Gastrocnemius medialis (tissue), 4 donors: ENCODE results near the gene KIRREL3.

Experiments used
- CTCF ChIP-seq, 5 experiments: fragments of 450-650 bp in 3 of 5; fragments of 200-600 bp in 2 of 5; sonication (generic) in 2 of 5; IDR thresholded peaks in 4 of 5; conservative IDR thresholded peaks in 1 of 5; 1 replicate in 4 of 5; 2 replicates in 1 of 5; pipeline ENCODE4 v1.5.1; 2016 to 2019; ENCODE audit warnings: antibody characterized with exemption in 5 of 5, mild to moderate bottlenecking in 3 of 5, moderate library complexity in 3 of 5
- POLR2A ChIP-seq, 2 donors: fragments of 450-650 bp; IDR thresholded peaks; one replicate each; pipeline ENCODE4 v1.6.1; 2017; ENCODE audit warnings: antibody characterized with exemption in 2 of 2, mild to moderate bottlenecking in 2 of 2, moderate library complexity in 2 of 2

GRCh38 chr11:126393143-126393542, 607.4 kb downstream of the KIRREL3 start:
- TF ChIP-seq CTCF (IDR thresholded peaks at IDR 0.05 in 4 of 5, conservative IDR thresholded peaks at IDR 0.05 in 1 of 5) (no peak), POLR2A (IDR thresholded peaks at IDR 0.05) (no peak)
